Measurements from ENCODE around the gene NPAS1. TPM values are rescaled to one million over a fixed set of nuclear protein-coding genes. Genes with fewer than 3 reads are reported as not detected.

Gene NPAS1
- total RNA-seq, 1 experiment from 2014 or later: 4.6 TPM

DNA sequence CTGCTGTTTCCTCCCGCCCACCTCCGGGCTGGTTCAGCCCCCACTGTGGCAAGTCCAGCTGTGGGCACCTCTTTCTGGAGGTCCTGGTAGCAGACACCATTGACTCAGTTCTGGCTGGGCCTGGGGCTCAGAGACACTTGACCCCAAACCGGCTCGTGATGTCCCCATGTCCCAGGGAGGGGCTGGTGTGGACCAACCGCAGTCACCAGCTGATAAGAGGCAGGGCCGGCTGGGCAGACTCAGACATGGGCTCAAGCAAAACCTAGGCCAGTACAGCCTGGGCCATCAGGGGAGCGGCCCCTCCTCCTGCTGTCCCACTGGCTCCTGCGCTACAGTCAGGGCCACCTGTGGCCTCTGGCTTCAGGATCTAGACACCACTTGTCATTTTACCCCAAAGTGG is 48.6 kb downstream of the NPAS1 start:
- ChIA-PET POLR2A (no interaction called here), CTCF (no interaction called here), RAD21 (ENCODE audit: low non-redundant PET in 1 of 2, low total read pairs in 2 of 2, uncharacterized antibody in 2 of 2, unreplicated experiment in 2 of 2) (interaction anchor here in 1 of 2 experiments (0.6 kb wide), 1 partner anchor 61 kb away, joined by 4 read pairs; no protein-coding TSS in a partner anchor)
- H3K27ac ChIP-seq (ENCODE audit: low read depth, low read length): no peak overlapping the region
- H3K79me2 ChIP-seq (ENCODE audit: insufficient read depth, low read length): no peaks in the 10 kb centered on the region
- BruUV-seq (replicated peaks): no TSS peak
- DNase-seq (ENCODE audit: low read depth, low spot score): no peak
- H3K4me3 ChIP-seq (replicated peaks in 1 of 2; ENCODE audit: low read depth in 1 of 2, low read length in 2 of 2): no peak overlapping the region
- H2AFZ ChIP-seq (ENCODE audit: low read depth, low read length, poor library complexity, severe bottlenecking): no peak overlapping the region
- no peaks in the 10 kb centered on the region for H3K4me1 ChIP-seq (ENCODE audit: control insufficient read depth in 1 of 2, insufficient read depth in 2 of 2, low read length in 2 of 2)
- H3K9me3 ChIP-seq (ENCODE audit: control insufficient read depth in 1 of 2, insufficient read depth in 1 of 2, low read depth in 1 of 2, low read length in 2 of 2): no peaks in the 10 kb centered on the region
- no peaks in the 10 kb centered on the region for H4K20me1 ChIP-seq (ENCODE audit: insufficient read depth)
- H3K9ac ChIP-seq (ENCODE audit: low read length): no peak overlapping the region
- no peak overlapping the region for H3K4me2 ChIP-seq (ENCODE audit: low read length)
- intact Hi-C loops (cut with micrococcal nuclease): no loop called here
- no peaks in the 10 kb centered on the region for H3K9me2 ChIP-seq (ENCODE audit: insufficient read depth)
- no peak for TF ChIP-seq ZNF274 (IDR thresholded peaks at IDR 0.05; ENCODE audit: low read depth, low read length)
- no peaks in the 10 kb centered on the region for H3K27me3 ChIP-seq (ENCODE audit: insufficient read depth, low read length)
- no peak for ATAC-seq
- H3K36me3 ChIP-seq (ENCODE audit: control insufficient read depth in 1 of 2, insufficient read depth in 2 of 2, low read length in 2 of 2): peaks cover 15 to 17% of the 10 kb centered on the region in 2 experiments; a peak in 3 of 4 replicates

GRCh38 chr19:47068876-47069406 is 49.3 kb downstream of the NPAS1 start:
- no peaks in the 10 kb centered on the region for H3K9me2 ChIP-seq (ENCODE audit: insufficient read depth)
- no peaks in the 10 kb centered on the region for H3K4me1 ChIP-seq (ENCODE audit: control insufficient read depth in 1 of 2, insufficient read depth in 2 of 2, low read length in 2 of 2)
- no peaks in the 10 kb centered on the region for H3K79me2 ChIP-seq (ENCODE audit: insufficient read depth, low read length)
- no peaks in the 10 kb centered on the region for H4K20me1 ChIP-seq (ENCODE audit: insufficient read depth)
- no peak overlapping the region for H3K9ac ChIP-seq (ENCODE audit: low read length)
- POLR2A ChIA-PET: no interaction called here
- no peaks in the 10 kb centered on the region for H3K9me3 ChIP-seq (ENCODE audit: control insufficient read depth in 1 of 2, insufficient read depth in 1 of 2, low read depth in 1 of 2, low read length in 2 of 2)
- no peak overlapping the region for H2AFZ ChIP-seq (ENCODE audit: low read depth, low read length, poor library complexity, severe bottlenecking)
- H3K27ac ChIP-seq (ENCODE audit: low read depth, low read length): no peak overlapping the region; the same call in 1 of the 2 replicates
- no peak overlapping the region for H3K4me3 ChIP-seq (replicated peaks in 1 of 2; ENCODE audit: low read depth in 1 of 2, low read length in 2 of 2)
- RAD21 ChIA-PET (ENCODE audit: low non-redundant PET in 1 of 2, low total read pairs in 2 of 2, uncharacterized antibody in 2 of 2, unreplicated experiment in 2 of 2): no interaction called here
- DNase-seq (ENCODE audit: low read depth, low spot score) (no peak), ATAC-seq (no peak; the same call in 1 of the 2 replicates)
- no TSS peak for BruUV-seq (replicated peaks)
- H3K27me3 ChIP-seq (ENCODE audit: insufficient read depth, low read length): no peaks in the 10 kb centered on the region
- TF ChIP-seq CEBPB (IDR thresholded peaks at IDR 0.05; ENCODE audit: low read depth) (no peak), EGR1 (IDR thresholded peaks at IDR 0.05; ENCODE audit: low read depth) (no peak), CBX3 (IDR thresholded peaks at IDR 0.05; ENCODE audit: low read depth) (no peak), JUND (IDR thresholded peaks at IDR 0.05) (no peak), POLR2AphosphoS5 (IDR thresholded peaks at IDR 0.05; ENCODE audit: low read depth, low read length) (no peak), SIN3A (IDR thresholded peaks at IDR 0.05; ENCODE audit: low read depth) (no peak), TCF7L2 (IDR thresholded peaks at IDR 0.05; ENCODE audit: borderline replicate concordance, extremely low read depth, insufficient read depth, insufficient read length) (no peak), FOSL1 (IDR thresholded peaks at IDR 0.05; ENCODE audit: low read depth) (no peak)
- no peak overlapping the region for H3K4me2 ChIP-seq (ENCODE audit: low read length)
- CTCF ChIA-PET: no interaction called here
- peaks cover 17% of the 10 kb centered on the region in 2 experiments; a peak in 3 of 4 replicates for H3K36me3 ChIP-seq (ENCODE audit: control insufficient read depth in 1 of 2, insufficient read depth in 2 of 2, low read length in 2 of 2)
- intact Hi-C loops (cut with micrococcal nuclease): no loop called here
